Measurements from ENCODE around the gene RPS14.
A peak's percentile ranks its signal among the peaks of the same experiment; 100 is the strongest.
"Not testable (repeated sequence)": the region's sequence is repeated elsewhere in the genome, so short reads cannot be mapped to it uniquely, and the experiment has no call there.

RPS14 gene

GRCh38 chr5:150476568-150476967, 27.0 kb upstream of the RPS14 start:
- DNase-seq: not testable (repeated sequence)

GRCh38 chr5:150473673-150474358, 24.3 kb upstream of the RPS14 start:
- no peak for DNase-seq

- no peak for DNase-seq
Observed at GRCh38 chr5:150469718-150470469, 20.4 kb upstream of the RPS14 start.

GRCh38 chr5:150468206-150468605, 18.7 kb upstream of the RPS14 start:
- no peak for DNase-seq

GRCh38 chr5:150465927-150466326, 16.4 kb upstream of the RPS14 start:
- DNase-seq: no peak

- no peak for DNase-seq
Observed at GRCh38 chr5:150464554-150465012, 15.0 kb upstream of the RPS14 start.

GRCh38 chr5:150461231-150461630, 11.7 kb upstream of the RPS14 start:
- DNase-seq: peak; percentile 26

- DNase-seq: no peak
Observed at GRCh38 chr5:150460781-150461180, 11.2 kb upstream of the RPS14 start.

GRCh38 chr5:150458802-150459557, 9.4 kb upstream of the RPS14 start:
- DNase-seq: peak; percentile 75

- no peak for DNase-seq
Observed at GRCh38 chr5:150457562-150458240, 8.2 kb upstream of the RPS14 start.

GRCh38 chr5:150457121-150457520, 7.6 kb upstream of the RPS14 start:
- DNase-seq: no peak

- DNase-seq: no peak
Observed at GRCh38 chr5:150454492-150455229, 5.1 kb upstream of the RPS14 start.

- not testable (repeated sequence) for DNase-seq
Observed at GRCh38 chr5:150454027-150454426, 4.5 kb upstream of the RPS14 start.

GRCh38 chr5:150452914-150453313, 3.4 kb upstream of the RPS14 start:
- DNase-seq: no peak

GRCh38 chr5:150451594-150451993, 2.1 kb upstream of the RPS14 start:
- no peak for DNase-seq

GRCh38 chr5:150448952-150449516, 505 bp downstream of the RPS14 start:
- DNase-seq: no peak

- no peak for DNase-seq
Observed at GRCh38 chr5:150448334-150448733, 1.2 kb downstream of the RPS14 start.

GRCh38 chr5:150447188-150447587, 2.4 kb downstream of the RPS14 start:
- no peak for DNase-seq

- DNase-seq: no peak
Observed at GRCh38 chr5:150446583-150446982, 3.0 kb downstream of the RPS14 start.

- no peak for DNase-seq
Observed at GRCh38 chr5:150446088-150446487, 3.5 kb downstream of the RPS14 start.

GRCh38 chr5:150444770-150445169, 4.8 kb downstream of the RPS14 start:
- DNase-seq: no peak

Measured in NK-92 treated with Interleukin-12 subunit alpha and Interleukin-12 subunit beta, amount 100 ng/mL, for 24 hours (cell line).